Suprapubic skin (tissue), 4 donors: ENCODE measurements around the gene SYNDIG1.

Experiments
- CTCF ChIP-seq, 2 donors: fragments of 200-600 bp in 1 of 2; fragments of 450-650 bp in 1 of 2; sonication (generic) in 1 of 2; IDR thresholded peaks; one replicate each; pipeline ENCODE4 v1.5.1; 2016 to 2019; ENCODE audit warnings: antibody characterized with exemption in 2 of 2, mild to moderate bottlenecking in 1 of 2, moderate library complexity in 1 of 2
- POLR2A ChIP-seq, 2 donors: fragments of 450-650 bp; IDR thresholded peaks; one replicate each; pipeline ENCODE4 v1.6.1; 2017; ENCODE audit warnings: antibody characterized with exemption in 2 of 2, mild to moderate bottlenecking in 2 of 2, moderate library complexity in 2 of 2
- POLR2AphosphoS5 ChIP-seq, 3 donors: sonication (generic); formaldehyde crosslinking; IDR thresholded peaks; one replicate each; pipeline ENCODE4 v1.6.1; 2017; ENCODE audit warnings: antibody characterized with exemption in 3 of 3

DNA sequence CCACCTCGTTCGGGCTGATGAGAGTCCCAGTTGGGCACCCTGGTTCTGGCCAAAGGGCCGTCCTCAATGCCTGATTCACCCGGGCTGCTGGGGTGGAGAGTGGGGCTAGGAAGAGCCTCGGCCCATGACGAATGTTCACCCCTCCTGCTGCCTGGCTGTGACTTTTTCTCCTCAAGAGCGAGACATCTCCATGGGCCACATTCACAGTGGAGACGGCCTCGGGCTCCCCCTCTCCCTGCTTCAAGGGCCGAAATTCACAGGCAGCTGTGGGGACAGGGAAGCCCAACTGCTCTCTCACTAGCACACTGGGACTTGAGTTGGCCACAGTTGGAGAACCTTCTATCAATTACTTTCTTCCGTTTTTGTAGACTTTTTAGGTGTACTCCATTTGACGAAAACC, 138.0 kb downstream of the SYNDIG1 start:
- no peak for TF ChIP-seq CTCF (IDR thresholded peaks at IDR 0.05)
- no peak for TF ChIP-seq POLR2AphosphoS5 (IDR thresholded peaks at IDR 0.05)
- no peak for TF ChIP-seq POLR2A (IDR thresholded peaks at IDR 0.05)
